GM21619 (cell line): ENCODE measurements around the gene AOC1.
A peak's percentile ranks its signal among the peaks of the same experiment; 100 is the strongest.
"Not testable (repeated sequence)": the region's sequence is repeated elsewhere in the genome, so short reads cannot be mapped to it uniquely, and the experiment has no call there.

ENCODE experiments used
- ATAC-seq: cut with Tn5 transposase; IDR thresholded peaks from one replicate; pipeline ENCODE4 v1.9.1; 2021; ENCODE audit not compliant: unreplicated experiment

Gene AOC1

DNA sequence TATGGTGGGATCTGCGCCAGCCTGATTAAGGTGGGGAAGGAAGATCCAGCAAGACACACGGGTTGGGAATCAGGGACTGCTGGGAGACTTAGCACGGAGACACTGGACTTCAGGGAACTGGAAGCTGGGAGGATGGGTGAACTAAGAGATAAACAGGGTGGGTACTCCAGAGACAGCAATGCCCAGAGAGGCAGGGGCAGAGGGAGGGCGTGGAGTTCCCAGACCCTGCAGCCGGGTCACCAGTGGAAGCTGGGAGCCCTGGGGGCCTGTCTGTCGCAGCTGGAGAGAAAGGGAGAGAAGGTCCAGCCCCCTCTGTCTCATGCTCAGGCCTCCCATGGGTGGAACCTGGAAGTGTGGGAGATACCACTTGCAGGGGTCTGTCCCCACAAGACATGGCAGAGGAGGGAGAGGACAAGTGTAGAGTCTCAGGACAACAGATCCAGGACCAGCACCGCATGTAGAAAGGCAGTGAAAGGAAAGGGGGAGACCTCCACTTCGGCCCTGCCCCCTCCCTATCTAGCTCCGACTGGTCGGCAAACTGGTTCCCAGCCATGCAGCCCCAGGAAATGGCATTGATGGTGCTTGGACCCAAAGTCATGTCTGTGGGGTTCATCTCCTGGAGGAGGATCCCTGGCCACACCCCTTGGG, 44.4 kb downstream of the AOC1 start:
- no peak for ATAC-seq

DNA sequence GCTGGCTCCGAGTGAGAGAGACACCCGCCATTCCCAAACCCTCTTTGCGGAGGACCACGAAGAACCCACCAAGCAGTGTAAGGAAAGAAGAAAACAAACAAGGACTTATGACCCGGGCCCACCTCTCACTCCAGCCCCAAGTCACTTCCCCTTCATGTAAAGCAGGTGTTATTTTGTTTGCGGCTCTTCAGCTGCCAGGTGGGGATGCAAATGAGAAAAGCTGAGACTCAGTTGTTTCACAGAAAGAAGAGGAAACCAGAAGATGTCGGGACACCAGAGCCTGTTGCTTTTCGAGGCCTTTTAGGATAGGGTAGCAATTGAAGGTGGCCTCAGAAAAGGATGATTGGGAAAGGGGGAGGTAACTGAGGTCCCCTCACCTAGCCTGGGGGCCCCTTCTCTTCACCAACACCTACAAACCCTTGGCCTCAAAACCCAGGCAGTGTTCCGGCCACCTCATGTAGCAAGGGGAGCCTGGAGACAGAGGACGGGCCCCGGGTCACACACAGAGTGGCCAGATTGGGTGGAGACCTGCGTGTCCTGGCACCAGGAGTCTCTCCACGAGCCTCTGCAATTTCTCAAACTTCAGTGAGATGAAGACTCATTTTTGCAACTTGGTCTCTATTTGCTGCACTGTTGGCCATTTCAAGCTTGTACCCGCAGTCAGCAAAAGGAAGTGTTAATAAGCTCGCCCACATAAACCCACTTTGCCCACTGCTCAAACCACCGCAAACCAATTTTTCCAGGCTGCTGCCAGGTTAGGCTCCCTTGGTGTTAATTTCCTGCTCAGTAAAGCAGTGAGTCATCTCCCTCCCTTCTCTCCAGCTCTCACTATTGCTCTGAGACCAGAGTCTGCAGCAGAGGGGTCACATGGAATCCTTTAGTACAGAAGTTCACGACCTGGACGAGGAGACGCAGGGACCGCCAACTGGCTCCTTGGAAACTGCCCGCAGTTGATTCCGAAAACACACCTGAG, 45.5 kb downstream of the AOC1 start:
- peak; percentile 68 for ATAC-seq

GRCh38 chr7:150898475-150899011, 46.2 kb downstream of the AOC1 start:
- ATAC-seq: peak; percentile 61

- ATAC-seq: no peak
Observed at GRCh38 chr7:150900675-150901074, 48.4 kb downstream of the AOC1 start.

- no peak for ATAC-seq
Observed at GRCh38 chr7:150901160-150902035, 49.1 kb downstream of the AOC1 start.

- no peak for ATAC-seq
Observed at GRCh38 chr7:150902078-150903033, 50.0 kb downstream of the AOC1 start.

DNA sequence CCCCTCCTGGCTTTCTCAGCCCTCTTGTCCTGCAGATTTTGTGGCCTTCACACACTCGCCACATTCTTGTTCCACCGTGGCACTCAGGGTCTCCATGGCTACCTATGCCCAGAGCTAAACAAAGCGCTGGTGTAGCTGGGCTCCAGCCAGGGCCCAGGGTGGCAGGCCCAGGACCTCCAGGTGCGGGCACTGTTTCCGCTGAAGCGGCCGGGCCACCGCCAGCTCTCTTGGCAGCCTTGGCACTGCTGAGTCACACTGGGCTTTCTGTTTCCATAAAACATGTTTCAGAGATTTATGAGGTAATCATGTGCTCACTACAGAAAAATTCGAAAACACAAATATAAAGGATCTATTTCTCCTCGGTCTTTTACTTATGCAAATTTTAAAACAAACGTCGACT, 51.3 kb downstream of the AOC1 start:
- ATAC-seq: no peak

- ATAC-seq: no peak
Observed at GRCh38 chr7:150904011-150904909, 51.9 kb downstream of the AOC1 start.

GRCh38 chr7:150908173-150908572, 55.9 kb downstream of the AOC1 start:
- ATAC-seq: no peak

GRCh38 chr7:150909200-150909995, 57.1 kb downstream of the AOC1 start:
- ATAC-seq: no peak

DNA sequence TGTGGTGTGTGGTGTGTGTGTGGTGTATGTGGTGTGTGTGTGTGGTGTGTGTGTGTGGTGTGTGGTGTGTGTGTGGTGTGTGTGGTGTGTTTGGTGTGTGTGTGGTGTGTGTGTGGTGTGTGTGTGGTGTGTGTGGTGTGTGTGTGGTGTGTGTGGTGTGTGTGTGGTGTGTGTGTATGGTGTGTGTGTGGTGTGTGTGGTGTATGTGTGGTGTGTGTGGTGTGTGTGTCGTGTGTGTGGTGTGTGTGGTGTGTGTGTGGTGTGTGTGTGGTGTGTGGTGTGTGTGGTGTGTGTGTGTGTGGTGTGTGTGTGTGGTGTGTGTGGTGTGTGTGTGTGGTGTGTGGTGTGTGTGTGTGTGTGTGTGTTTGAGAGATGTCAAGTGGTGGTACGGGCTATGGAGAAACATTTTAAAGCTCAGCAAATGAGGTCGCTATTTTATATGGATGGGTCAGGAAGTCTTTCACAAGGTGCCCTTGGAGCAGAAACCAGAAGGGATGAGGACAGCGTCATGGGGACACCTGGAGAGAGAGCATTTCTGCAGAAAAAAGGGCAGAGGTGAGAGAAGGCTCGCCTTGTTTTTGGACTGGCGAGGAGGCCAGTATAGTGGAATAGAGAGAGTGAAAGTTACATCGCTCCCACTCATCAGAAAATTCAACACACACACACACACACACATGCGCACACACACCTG, 58.1 kb downstream of the AOC1 start:
- not testable (repeated sequence) for ATAC-seq

DNA sequence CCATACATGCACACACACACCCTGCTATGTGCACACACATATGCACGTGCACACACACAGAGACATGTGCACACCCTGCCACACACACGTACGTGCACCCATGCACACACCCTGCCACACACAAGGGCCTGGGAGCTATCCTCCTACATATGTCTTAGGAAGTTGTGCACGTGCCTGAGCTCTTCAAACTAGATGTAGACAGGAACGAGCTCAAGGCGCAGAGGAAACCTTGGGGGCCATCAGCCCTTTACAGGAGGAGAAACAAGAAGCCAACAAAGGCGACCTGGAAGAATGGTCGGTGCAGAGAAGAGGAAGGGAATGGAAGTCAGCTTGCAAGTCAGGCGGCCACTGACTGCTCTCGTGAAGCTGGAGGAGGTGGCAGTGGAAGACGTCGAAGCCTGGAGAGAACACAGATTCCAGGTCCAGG, 58.7 kb downstream of the AOC1 start:
- no peak for ATAC-seq
